ENCODE measurements around the gene RAP1GAP. TPM values are rescaled to one million over a fixed set of nuclear protein-coding genes. Genes with fewer than 3 reads are reported as not detected.

RAP1GAP gene
- total RNA-seq, 1 donor from 2014 or later = 7.4 TPM

- H3K9me3 Mint-ChIP-seq = no peaks in the 10 kb centered on the region
- no peak for DNase-seq (ENCODE audit: low read depth, low spot score)
- TF ChIP-seq CTCF (conservative IDR thresholded peaks at IDR 0.05) = no peak
- no peak overlapping the region for H3K4me3 Mint-ChIP-seq
- H3K27ac Mint-ChIP-seq (ENCODE audit: unreplicated experiment) = no peak overlapping the region
- no peaks in the 10 kb centered on the region for H3K27me3 Mint-ChIP-seq (ENCODE audit: low read depth)
- H3K4me1 Mint-ChIP-seq = peaks cover 7% of the 10 kb centered on the region
- no peaks in the 10 kb centered on the region for H3K36me3 Mint-ChIP-seq (ENCODE audit: low read depth)
Observed at GRCh38 chr1:21576031-21576797, 92.9 kb downstream of the RAP1GAP start.

GRCh38 chr1:21575351-21575942, 93.7 kb downstream of the RAP1GAP start:
- Mint-ChIP-seq H3K27me3 (ENCODE audit: low read depth) (no peaks in the 10 kb centered on the region), H3K27ac (ENCODE audit: unreplicated experiment) (no peak overlapping the region), H3K4me1 (peaks cover 7% of the 10 kb centered on the region), H3K9me3 (no peaks in the 10 kb centered on the region), H3K4me3 (no peak overlapping the region), H3K36me3 (ENCODE audit: low read depth) (no peaks in the 10 kb centered on the region)
- TF ChIP-seq CTCF (conservative IDR thresholded peaks at IDR 0.05) = no peak
- no peak for DNase-seq (ENCODE audit: low read depth, low spot score)

- Mint-ChIP-seq H3K4me1 (peaks cover 7% of the 10 kb centered on the region), H3K36me3 (ENCODE audit: low read depth) (no peaks in the 10 kb centered on the region), H3K27ac (ENCODE audit: unreplicated experiment) (no peak overlapping the region), H3K27me3 (ENCODE audit: low read depth) (no peaks in the 10 kb centered on the region), H3K4me3 (no peak overlapping the region), H3K9me3 (no peaks in the 10 kb centered on the region)
- no peak for TF ChIP-seq CTCF (conservative IDR thresholded peaks at IDR 0.05)
- peak; percentile 39 for DNase-seq (ENCODE audit: low read depth, low spot score)
Observed at GRCh38 chr1:21574466-21575151, 94.5 kb downstream of the RAP1GAP start.

GRCh38 chr1:21573971-21574465, 95.1 kb downstream of the RAP1GAP start:
- TF ChIP-seq CTCF (conservative IDR thresholded peaks at IDR 0.05) = peak; percentile 62
- no peaks in the 10 kb centered on the region for H3K27me3 Mint-ChIP-seq (ENCODE audit: low read depth)
- peak; percentile 51 for DNase-seq (ENCODE audit: low read depth, low spot score)
- H3K4me3 Mint-ChIP-seq = no peak overlapping the region
- H3K36me3 Mint-ChIP-seq (ENCODE audit: low read depth) = no peaks in the 10 kb centered on the region
- H3K9me3 Mint-ChIP-seq = no peaks in the 10 kb centered on the region
- H3K4me1 Mint-ChIP-seq = peaks cover 7% of the 10 kb centered on the region
- H3K27ac Mint-ChIP-seq (ENCODE audit: unreplicated experiment) = no peak overlapping the region

GRCh38 chr1:21573475-21573874, 95.7 kb downstream of the RAP1GAP start:
- no peaks in the 10 kb centered on the region for H3K27me3 Mint-ChIP-seq (ENCODE audit: low read depth)
- no peak for DNase-seq (ENCODE audit: low read depth, low spot score)
- H3K36me3 Mint-ChIP-seq (ENCODE audit: low read depth) = no peaks in the 10 kb centered on the region
- no peaks in the 10 kb centered on the region for H3K9me3 Mint-ChIP-seq
- TF ChIP-seq CTCF (conservative IDR thresholded peaks at IDR 0.05) = no peak
- H3K27ac Mint-ChIP-seq (ENCODE audit: unreplicated experiment) = no peak overlapping the region
- peaks cover 10% of the 10 kb centered on the region for H3K4me1 Mint-ChIP-seq
- no peak overlapping the region for H3K4me3 Mint-ChIP-seq

Measured in neural crest cell (in vitro differentiated cells).